GM18867 (cell line): ENCODE data around the gene GNB4.
A peak's percentile ranks its signal among the peaks of the same experiment; 100 is the strongest.

Experiments used
- ATAC-seq: cut with Tn5 transposase; IDR thresholded peaks from one replicate; pipeline ENCODE4 v1.9.1; 2021; ENCODE audit warnings: mild to moderate bottlenecking, moderate library complexity; ENCODE audit not compliant: unreplicated experiment

Gene GNB4

DNA sequence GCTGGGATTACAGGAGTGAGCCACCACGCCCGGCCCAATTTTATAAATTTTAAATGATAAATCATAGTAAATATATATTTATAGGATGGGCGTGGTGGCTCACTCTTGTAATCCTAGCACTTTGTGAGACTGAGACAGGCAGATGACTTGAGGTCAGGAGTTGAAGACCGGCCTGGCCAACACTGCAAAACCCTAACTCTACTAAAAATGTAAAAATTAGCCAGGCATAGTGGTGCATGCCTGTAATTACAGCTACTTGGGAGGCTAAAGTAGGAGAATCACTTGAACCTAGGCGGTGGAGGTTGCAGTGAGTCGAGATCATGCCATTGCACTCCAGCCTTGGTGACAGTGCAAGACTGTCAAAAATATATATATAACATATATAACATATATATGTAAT lies 77.3 kb downstream of the GNB4 start:
- ATAC-seq = no peak

GRCh38 chr3:179369621-179370020 lies 81.6 kb downstream of the GNB4 start:
- ATAC-seq = no peak

DNA sequence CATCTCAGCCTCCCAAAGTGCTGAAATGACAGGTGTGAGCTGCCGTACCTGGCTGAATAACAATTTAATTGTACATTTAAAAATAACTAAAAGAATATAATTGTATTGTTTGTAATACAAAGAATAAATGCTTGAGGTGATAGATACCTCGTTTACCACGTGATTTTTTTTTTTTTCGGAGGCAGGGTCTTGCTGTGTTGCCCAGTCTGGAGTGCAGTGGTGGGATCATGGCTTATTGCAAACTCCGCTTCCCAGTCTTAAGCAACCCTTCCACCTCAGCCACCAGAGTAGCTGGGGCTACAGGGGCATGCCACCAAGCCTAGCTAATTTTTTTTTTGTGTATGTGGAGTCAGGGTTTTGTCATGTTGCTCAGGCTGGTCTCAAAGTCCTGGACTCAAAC lies 87.9 kb downstream of the GNB4 start:
- no peak for ATAC-seq

DNA sequence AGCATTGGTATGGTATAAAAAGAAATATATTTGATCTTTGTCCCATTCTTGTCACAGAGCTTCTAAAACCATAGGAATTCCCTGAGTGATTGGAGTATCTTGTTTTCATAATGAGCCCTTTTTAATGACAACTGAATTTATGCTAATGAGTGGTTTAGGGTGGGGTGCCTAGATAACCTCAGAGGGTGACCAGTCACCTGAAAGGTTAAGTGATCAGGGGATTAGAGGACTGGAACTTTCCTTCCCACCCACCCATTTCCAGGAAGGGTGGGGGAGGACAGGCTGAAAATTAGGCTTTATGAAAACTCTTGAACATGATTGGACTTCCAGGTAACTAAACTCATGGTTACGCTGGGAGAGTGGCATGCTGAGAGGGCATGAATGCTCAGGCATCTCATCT lies 95.3 kb downstream of the GNB4 start:
- ATAC-seq = no peak

DNA sequence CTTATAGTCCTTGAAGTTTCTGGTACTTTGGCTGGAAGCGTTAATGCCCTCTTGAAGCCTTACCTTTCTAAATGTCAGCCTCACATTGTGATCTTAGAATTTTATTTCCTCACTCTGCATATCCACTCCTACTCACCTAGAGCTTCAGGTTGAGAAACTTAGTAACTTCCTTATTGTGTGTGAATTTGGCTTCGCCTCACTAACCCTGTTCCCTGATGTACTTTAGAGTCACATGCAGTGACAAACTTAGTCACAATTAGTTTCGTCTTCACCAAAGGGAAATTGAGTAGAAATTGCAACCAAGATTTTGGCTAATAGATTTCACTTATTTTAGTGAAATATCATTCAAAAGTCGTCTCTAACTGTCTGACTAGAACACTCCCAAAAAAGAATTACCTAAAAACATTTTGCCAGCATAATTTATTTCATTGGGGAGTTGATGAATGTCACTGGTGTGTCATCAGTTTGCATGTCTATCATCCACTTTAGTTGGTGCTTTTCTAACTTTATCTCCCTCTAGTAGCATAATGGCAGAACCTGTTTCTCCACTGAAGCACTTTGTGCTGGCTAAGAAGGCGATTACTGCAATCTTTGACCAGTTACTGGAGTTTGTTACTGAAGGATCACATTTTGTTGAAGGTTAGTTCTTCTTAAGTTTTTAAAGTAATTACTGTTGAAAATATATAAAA lies 102.8 kb downstream of the GNB4 start:
- ATAC-seq = peak; percentile 69

GRCh38 chr3:179347345-179348194 lies 103.7 kb downstream of the GNB4 start, which contains the start of gene MFN1:
Gene MFN1 (plus strand): TSS chr3:179347709. CDS start chr3:179348852, 1,143 bp downstream.
- ATAC-seq = peak; percentile 94
